ENCODE results near the gene TCTN1. TPM values are rescaled to one million over a fixed set of nuclear protein-coding genes. Genes with fewer than 3 reads are reported as not detected.

Gene TCTN1
- total RNA-seq, 4 donors from 2014 or later = 45.0 to 71.2 (median 64.5) TPM

- Histone ChIP-seq H3K4me1 (peaks cover 0 to 15% (median 3%) of the 10 kb centered on the region in 4 donors), H3K4me3 (no peak overlapping the region), H3K36me3 (peaks cover 0 to 39% (median 0%) of the 10 kb centered on the region in 3 donors), H3K27ac (peak overlapping the region in 1 of 4 donors; percentile 40), H3K9me3 (peaks cover 0 to 22% (median 3%) of the 10 kb centered on the region in 4 donors), H3K27me3 (no peaks in the 10 kb centered on the region)
- DNase-seq (ENCODE audit: low spot score in 2 of 2) = peak in 1 of 2 donors; percentile 44
- TF ChIP-seq CTCF (IDR thresholded peaks at IDR 0.05) = no peak
- peak in 1 of 2 donors; percentile 45 for TF ChIP-seq EP300 (IDR thresholded peaks at IDR 0.05)
- 77 to 83% methylated on average over 23 of the region's 23 CpGs for WGBS, 2 donors
These were observed 47.5 kb downstream of the TCTN1 start for GRCh38 chr12:110661337-110661972.

GRCh38 chr12:110666892-110667291 lies 53.0 kb downstream of the TCTN1 start:
- peaks cover 0 to 28% (median 3%) of the 10 kb centered on the region in 4 donors for H3K9me3 ChIP-seq
- 94 to 96% methylated on average over 6 of the region's 6 CpGs for WGBS, 2 donors
- no peak overlapping the region for H3K27ac ChIP-seq
- TF ChIP-seq POLR2A (IDR thresholded peaks at IDR 0.05) (no peak), EP300 (IDR thresholded peaks at IDR 0.05) (no peak), CTCF (IDR thresholded peaks at IDR 0.05) (no peak)
- H3K27me3 ChIP-seq = no peaks in the 10 kb centered on the region
- H3K36me3 ChIP-seq = peaks cover 0 to 46% (median 0%) of the 10 kb centered on the region in 3 donors
- no peak for DNase-seq (ENCODE audit: low spot score in 2 of 2)
- H3K4me1 ChIP-seq = peaks cover 0 to 3% (median 0%) of the 10 kb centered on the region in 4 donors
- H3K4me3 ChIP-seq = no peak overlapping the region

GRCh38 chr12:110667671-110668070 lies 53.7 kb downstream of the TCTN1 start:
- no peak for TF ChIP-seq POLR2A (IDR thresholded peaks at IDR 0.05)
- Histone ChIP-seq H3K4me1 (no peaks in the 10 kb centered on the region), H3K9me3 (peaks cover 0 to 28% (median 3%) of the 10 kb centered on the region in 4 donors), H3K36me3 (peaks cover 0 to 46% (median 0%) of the 10 kb centered on the region in 3 donors), H3K27me3 (no peaks in the 10 kb centered on the region), H3K27ac (no peak overlapping the region), H3K4me3 (no peak overlapping the region)
- DNase-seq (ENCODE audit: low spot score in 2 of 2) = no peak
- 94 to 99% methylated on average over 3 of the region's 3 CpGs for WGBS, 2 donors

GRCh38 chr12:110668480-110669192 lies 54.7 kb downstream of the TCTN1 start:
- DNase-seq (ENCODE audit: low spot score in 2 of 2) = no peak
- Histone ChIP-seq H3K27me3 (no peaks in the 10 kb centered on the region), H3K36me3 (peaks cover 0 to 46% (median 0%) of the 10 kb centered on the region in 3 donors), H3K9me3 (peaks cover 0 to 28% (median 3%) of the 10 kb centered on the region in 4 donors), H3K4me1 (no peaks in the 10 kb centered on the region), H3K27ac (no peak overlapping the region), H3K4me3 (no peak overlapping the region)
- TF ChIP-seq EP300 (IDR thresholded peaks at IDR 0.05) (no peak), CTCF (IDR thresholded peaks at IDR 0.05) (no peak), POLR2A (IDR thresholded peaks at IDR 0.05) (no peak)
- WGBS, 2 donors = 92 to 93% methylated on average over 12 of the region's 12 CpGs

- H3K36me3 ChIP-seq = peaks cover 0 to 46% (median 0%) of the 10 kb centered on the region in 3 donors
- TF ChIP-seq EP300 (IDR thresholded peaks at IDR 0.05) (no peak), POLR2A (IDR thresholded peaks at IDR 0.05) (no peak)
- H3K4me3 ChIP-seq = no peak overlapping the region
- no peaks in the 10 kb centered on the region for H3K27me3 ChIP-seq
- 54 to 62% methylated on average over 5 of the region's 5 CpGs for WGBS, 2 donors
- DNase-seq (ENCODE audit: low spot score in 2 of 2) = no peak
- H3K4me1 ChIP-seq = no peaks in the 10 kb centered on the region
- H3K27ac ChIP-seq = no peak overlapping the region
- peaks cover 0 to 28% (median 3%) of the 10 kb centered on the region in 4 donors for H3K9me3 ChIP-seq
These were observed 55.2 kb downstream of the TCTN1 start for GRCh38 chr12:110669193-110669502.

GRCh38 chr12:110670161-110670701 lies 56.3 kb downstream of the TCTN1 start:
- no peaks in the 10 kb centered on the region for H3K4me1 ChIP-seq
- no peak overlapping the region for H3K4me3 ChIP-seq
- peaks cover 0 to 24% (median under 1%) of the 10 kb centered on the region in 4 donors for H3K9me3 ChIP-seq
- no peak for DNase-seq (ENCODE audit: low spot score in 2 of 2)
- peaks cover 0 to 37% (median 0%) of the 10 kb centered on the region in 3 donors for H3K36me3 ChIP-seq
- no peak overlapping the region for H3K27ac ChIP-seq
- H3K27me3 ChIP-seq = no peaks in the 10 kb centered on the region
- 59 to 63% methylated on average over 4 of the region's 4 CpGs for WGBS, 2 donors
- no peak for TF ChIP-seq CTCF (IDR thresholded peaks at IDR 0.05)
- no peak for TF ChIP-seq EP300 (IDR thresholded peaks at IDR 0.05)
- no peak for TF ChIP-seq POLR2A (IDR thresholded peaks at IDR 0.05)

All from tibial nerve (tissue), 4 donors.